OCI-LY1 (cell line): ENCODE measurements around the gene PES1.
"Not testable (repeated sequence)": the region's sequence is repeated elsewhere in the genome, so short reads cannot be mapped to it uniquely, and the experiment has no call there.

ENCODE experiments used
- H2AFZ ChIP-seq: fragments of 200-600 bp; sonication (generic), shearing (Covaris generic); 2 replicates; pipeline ENCODE4 v1.6.0; 2014; ENCODE audit warnings: antibody characterized with exemption, mild to moderate bottlenecking, low read length
- H3F3A ChIP-seq: fragments of 200-600 bp; sonication (generic), shearing (Covaris generic); 2 replicates; pipeline ENCODE4 v1.6.0; 2014; ENCODE audit warnings: mild to moderate bottlenecking, antibody characterized with exemption, low read length, moderate library complexity; ENCODE audit not compliant: insufficient read depth
- H3K27ac ChIP-seq: fragments of 200-600 bp; sonication (generic); 2 replicates; pipeline ENCODE4 v1.5.1; 2014; ENCODE audit warnings: low read length, mixed run types, mild to moderate bottlenecking, low read depth; ENCODE audit not compliant: poor library complexity, severe bottlenecking
- H3K27me3 ChIP-seq: fragments of 200-600 bp; sonication (generic); 2 replicates; pipeline ENCODE4 v1.6.0; 2014; ENCODE audit warnings: antibody characterized with exemption, mild to moderate bottlenecking, low read length, moderate library complexity; ENCODE audit not compliant: insufficient read depth
- H3K36me3 ChIP-seq: fragments of 200-600 bp; sonication (generic); 2 replicates; pipeline ENCODE4 v1.6.1; 2014; ENCODE audit warnings: mild to moderate bottlenecking, antibody characterized with exemption, low read length, moderate library complexity, mixed read lengths; ENCODE audit not compliant: insufficient read depth
- H3K4me1 ChIP-seq: fragments of 200-600 bp; sonication (generic); 2 replicates; pipeline ENCODE4 v1.5.1; 2014; ENCODE audit warnings: mild to moderate bottlenecking, low read length, moderate library complexity; ENCODE audit not compliant: insufficient read depth, severe bottlenecking
- H3K4me2 ChIP-seq: fragments of 200-600 bp; sonication (generic), shearing (Covaris generic); 2 replicates; pipeline ENCODE4 v1.6.1; 2014; ENCODE audit warnings: low read length
- H3K4me3 ChIP-seq: fragments of 200-600 bp; sonication (generic); 2 replicates; pipeline ENCODE4 v1.5.1; 2014; ENCODE audit warnings: low read length, low read depth, mild to moderate bottlenecking, mixed read lengths; ENCODE audit not compliant: poor library complexity, severe bottlenecking
- H3K79me2 ChIP-seq: fragments of 200-600 bp; shearing (Covaris generic); 2 replicates; pipeline ENCODE4 v1.6.1; 2016; ENCODE audit warnings: mixed run types, low read length, mixed read lengths; ENCODE audit not compliant: insufficient read depth
- H3K9ac ChIP-seq: fragments of 200-600 bp; sonication (generic), shearing (Covaris generic); 2 replicates; pipeline ENCODE4 v1.6.1; 2014; ENCODE audit warnings: mild to moderate bottlenecking, low read length, mixed read lengths
- H3K9me2 ChIP-seq: fragments of 200-600 bp; sonication (generic), shearing (Covaris generic); 2 replicates; pipeline ENCODE4 v1.6.1; 2014; ENCODE audit warnings: low read depth, mild to moderate bottlenecking, low read length, mixed read lengths
- H3K9me3 ChIP-seq: fragments of 200-600 bp; shearing (Covaris generic); 2 replicates; pipeline ENCODE4 v1.6.1; 2014; ENCODE audit warnings: low read length, mixed read lengths
- H4K20me1 ChIP-seq: fragments of 200-600 bp; sonication (generic), shearing (Covaris generic); 2 replicates; pipeline ENCODE4 v1.6.0; 2016; ENCODE audit warnings: mild to moderate bottlenecking, low read length; ENCODE audit not compliant: insufficient read depth
- EZH2 ChIP-seq: fragments of 200-600 bp; sonication (generic), shearing (Covaris generic); IDR thresholded peaks from 2 replicates; pipeline ENCODE4 v1.8.0; 2017; ENCODE audit warnings: borderline replicate concordance, mixed run types, mild to moderate bottlenecking, antibody characterized with exemption, low read length, moderate library complexity, mixed read lengths
- TF ChIP-seq, protein P1 (sequence below): fragments of 200-600 bp; sonication (generic), shearing (Covaris generic); IDR thresholded peaks from 2 replicates; pipeline ENCODE4 v1.5.1; 2017; ENCODE audit warnings: mild to moderate bottlenecking, antibody characterized with exemption, low read length, moderate library complexity, mixed read lengths

PES1 gene

DNA sequence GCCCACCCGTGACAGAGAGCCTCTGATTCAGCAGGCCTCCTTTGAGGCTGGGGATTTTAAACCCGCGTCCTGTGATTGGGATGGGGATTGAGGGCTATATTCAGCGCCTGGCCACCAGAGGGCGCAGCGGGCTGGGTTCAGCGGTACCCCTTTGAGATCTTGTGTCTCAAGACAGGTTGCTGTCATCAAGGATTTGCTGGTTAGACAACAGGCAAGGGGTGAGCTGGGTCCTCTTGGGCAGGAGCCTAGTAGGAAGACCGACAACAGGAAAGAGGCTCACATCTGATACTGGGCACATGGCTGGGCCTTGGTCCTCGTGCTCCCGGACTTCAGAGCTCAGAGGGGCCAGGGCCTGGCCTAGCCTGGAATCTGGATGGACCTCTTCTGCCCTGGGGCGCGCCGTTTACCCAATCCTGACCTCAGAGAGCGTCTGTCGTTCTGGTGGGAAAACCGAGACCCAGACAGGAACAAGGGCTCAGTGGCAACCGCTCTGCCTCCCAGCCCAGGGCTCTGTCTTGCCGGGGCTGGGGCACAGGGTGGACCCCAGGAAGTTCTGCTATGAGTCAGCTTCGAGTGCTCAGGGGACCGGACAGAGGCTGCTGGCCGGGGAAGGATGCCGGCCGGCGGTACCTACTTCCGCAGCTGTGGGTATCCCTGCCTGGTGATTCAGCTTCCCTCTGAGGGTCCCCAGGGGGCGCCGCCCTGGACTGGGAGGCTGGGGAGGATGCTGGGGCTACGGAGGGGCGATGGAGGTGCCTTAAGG, 42.9 kb upstream of the PES1 start:
- peak overlapping the region; percentile 68; the same call in 1 of the 2 replicates for H2AFZ ChIP-seq
- peak overlapping the region; percentile 76 for H3K4me2 ChIP-seq
- TF ChIP-seq, protein P1, sequence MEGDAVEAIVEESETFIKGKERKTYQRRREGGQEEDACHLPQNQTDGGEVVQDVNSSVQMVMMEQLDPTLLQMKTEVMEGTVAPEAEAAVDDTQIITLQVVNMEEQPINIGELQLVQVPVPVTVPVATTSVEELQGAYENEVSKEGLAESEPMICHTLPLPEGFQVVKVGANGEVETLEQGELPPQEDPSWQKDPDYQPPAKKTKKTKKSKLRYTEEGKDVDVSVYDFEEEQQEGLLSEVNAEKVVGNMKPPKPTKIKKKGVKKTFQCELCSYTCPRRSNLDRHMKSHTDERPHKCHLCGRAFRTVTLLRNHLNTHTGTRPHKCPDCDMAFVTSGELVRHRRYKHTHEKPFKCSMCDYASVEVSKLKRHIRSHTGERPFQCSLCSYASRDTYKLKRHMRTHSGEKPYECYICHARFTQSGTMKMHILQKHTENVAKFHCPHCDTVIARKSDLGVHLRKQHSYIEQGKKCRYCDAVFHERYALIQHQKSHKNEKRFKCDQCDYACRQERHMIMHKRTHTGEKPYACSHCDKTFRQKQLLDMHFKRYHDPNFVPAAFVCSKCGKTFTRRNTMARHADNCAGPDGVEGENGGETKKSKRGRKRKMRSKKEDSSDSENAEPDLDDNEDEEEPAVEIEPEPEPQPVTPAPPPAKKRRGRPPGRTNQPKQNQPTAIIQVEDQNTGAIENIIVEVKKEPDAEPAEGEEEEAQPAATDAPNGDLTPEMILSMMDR: peak; percentile 88
- no peak for TF ChIP-seq EZH2

DNA sequence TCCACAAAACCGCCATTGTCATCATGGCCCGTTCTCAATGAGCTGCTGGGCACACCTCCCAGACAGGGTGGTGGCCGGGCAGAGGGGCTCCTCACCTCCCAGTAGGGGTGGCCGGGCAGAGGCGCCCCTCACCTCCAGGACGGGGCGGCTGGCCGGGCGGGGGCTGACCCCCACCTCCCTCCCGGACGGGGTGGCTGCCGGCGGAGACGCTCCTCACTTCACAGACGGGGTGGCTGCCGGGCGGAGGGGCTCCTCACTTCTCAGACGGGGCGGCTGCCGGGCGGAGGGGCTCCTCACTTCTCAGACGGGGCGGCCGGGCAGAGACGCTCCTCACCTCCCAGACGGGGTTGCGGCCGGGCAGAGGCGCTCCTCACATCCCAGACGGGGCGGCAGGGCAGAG, 39.8 kb upstream of the PES1 start:
- not testable (repeated sequence) for H3K79me2 ChIP-seq, H3K27ac ChIP-seq, H3K9me3 ChIP-seq, H3K9ac ChIP-seq, H3F3A ChIP-seq, H3K27me3 ChIP-seq, H2AFZ ChIP-seq, H4K20me1 ChIP-seq, H3K4me3 ChIP-seq, H3K36me3 ChIP-seq, H3K9me2 ChIP-seq, H3K4me2 ChIP-seq
- H3K4me1 ChIP-seq: peaks cover 18% of the 10 kb centered on the region

More for the DNA sequence above, 42.9 kb upstream of the PES1 start:
- peaks cover 25% of the 10 kb centered on the region for H3K4me1 ChIP-seq
- H3K27ac ChIP-seq: peak overlapping the region; percentile 35
- peak overlapping the region; percentile 67 for H3K4me3 ChIP-seq
- H3K9ac ChIP-seq: peak overlapping the region; percentile 46
- H3K27me3 ChIP-seq: no peaks in the 10 kb centered on the region
- no peaks in the 10 kb centered on the region for H4K20me1 ChIP-seq
- H3K36me3 ChIP-seq: no peaks in the 10 kb centered on the region
- H3K9me2 ChIP-seq: no peaks in the 10 kb centered on the region
- H3K9me3 ChIP-seq: no peaks in the 10 kb centered on the region
- H3F3A ChIP-seq: no peaks in the 10 kb centered on the region
- no peaks in the 10 kb centered on the region for H3K79me2 ChIP-seq

DNA sequence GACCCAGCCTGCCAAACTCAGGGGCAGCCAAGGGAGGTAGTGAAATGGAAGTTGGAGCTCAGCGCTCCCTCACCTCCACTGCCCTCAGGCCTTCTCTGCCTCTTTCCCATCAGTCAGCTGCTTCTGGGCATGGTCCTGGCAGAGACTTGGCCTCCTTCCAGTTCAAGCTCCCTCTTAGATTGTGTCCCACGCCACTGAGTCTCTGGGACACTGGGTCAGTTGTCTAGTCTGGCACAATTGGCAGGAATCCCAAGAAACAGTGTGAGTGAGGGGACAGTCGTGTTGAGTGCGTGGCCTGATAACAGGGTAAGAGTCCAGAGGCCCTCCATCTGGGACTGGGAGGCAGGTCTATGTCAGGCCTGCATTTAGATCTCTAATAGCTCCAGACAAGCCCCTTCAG, 36.8 kb upstream of the PES1 start:
- H3K36me3 ChIP-seq: no peaks in the 10 kb centered on the region
- no peak overlapping the region for H3K9ac ChIP-seq
- H3K27me3 ChIP-seq: no peaks in the 10 kb centered on the region
- H3K9me3 ChIP-seq: no peaks in the 10 kb centered on the region
- H2AFZ ChIP-seq: no peak overlapping the region
- no peaks in the 10 kb centered on the region for H3F3A ChIP-seq
- H3K4me2 ChIP-seq: no peak overlapping the region
- TF ChIP-seq, protein P1: no peak
- TF ChIP-seq EZH2: no peak
- no peaks in the 10 kb centered on the region for H3K4me1 ChIP-seq
- H4K20me1 ChIP-seq: no peaks in the 10 kb centered on the region
- no peak overlapping the region for H3K4me3 ChIP-seq
- H3K9me2 ChIP-seq: no peaks in the 10 kb centered on the region
- H3K27ac ChIP-seq: no peak overlapping the region
- no peaks in the 10 kb centered on the region for H3K79me2 ChIP-seq

DNA sequence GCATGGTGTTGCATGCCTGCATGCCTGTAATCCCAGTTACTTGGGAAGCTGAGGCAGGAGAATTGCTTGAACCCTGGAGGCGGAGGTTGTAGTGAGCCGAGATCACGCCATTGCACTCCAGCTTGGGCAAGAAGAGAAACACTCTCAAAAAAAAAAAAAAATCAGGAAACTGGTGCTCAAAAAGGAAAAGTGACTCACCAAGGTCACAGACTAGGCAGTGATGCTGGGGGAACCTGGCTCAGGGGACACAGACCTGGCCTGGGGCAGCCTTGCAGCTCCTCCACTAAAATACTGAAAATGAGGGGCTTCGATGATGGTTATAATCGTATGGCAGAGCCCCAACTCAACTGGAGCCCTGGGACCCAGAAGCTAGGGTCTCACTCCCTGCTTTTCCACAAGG, 35.8 kb upstream of the PES1 start:
- Histone ChIP-seq H3K79me2 (no peaks in the 10 kb centered on the region), H3K4me1 (no peaks in the 10 kb centered on the region), H3K36me3 (no peaks in the 10 kb centered on the region), H4K20me1 (no peaks in the 10 kb centered on the region), H3K27ac (no peak overlapping the region), H3K9me3 (no peaks in the 10 kb centered on the region), H3K27me3 (no peaks in the 10 kb centered on the region), H3F3A (no peaks in the 10 kb centered on the region), H3K4me2 (no peak overlapping the region), H3K9me2 (no peaks in the 10 kb centered on the region), H3K4me3 (no peak overlapping the region), H3K9ac (no peak overlapping the region), H2AFZ (no peak overlapping the region)
- TF ChIP-seq, protein P1: no peak
- TF ChIP-seq EZH2: no peak
